GM18502 (cell line): ENCODE measurements around the gene KMT2C.
"Not testable (repeated sequence)": the region's sequence is repeated elsewhere in the genome, so short reads cannot be mapped to it uniquely, and the experiment has no call there.

Source experiments
- ATAC-seq: cut with Tn5 transposase; IDR thresholded peaks from one replicate; pipeline ENCODE4 v1.9.1; 2021; ENCODE audit warnings: mild to moderate bottlenecking; ENCODE audit not compliant: unreplicated experiment, poor library complexity

Gene KMT2C

GRCh38 chr7:152328234-152328633 lies 107.6 kb downstream of the KMT2C start:
- ATAC-seq = no peak

- no peak for ATAC-seq
Measured at GRCh38 chr7:152315845-152316244, 120.0 kb downstream of the KMT2C start.

DNA sequence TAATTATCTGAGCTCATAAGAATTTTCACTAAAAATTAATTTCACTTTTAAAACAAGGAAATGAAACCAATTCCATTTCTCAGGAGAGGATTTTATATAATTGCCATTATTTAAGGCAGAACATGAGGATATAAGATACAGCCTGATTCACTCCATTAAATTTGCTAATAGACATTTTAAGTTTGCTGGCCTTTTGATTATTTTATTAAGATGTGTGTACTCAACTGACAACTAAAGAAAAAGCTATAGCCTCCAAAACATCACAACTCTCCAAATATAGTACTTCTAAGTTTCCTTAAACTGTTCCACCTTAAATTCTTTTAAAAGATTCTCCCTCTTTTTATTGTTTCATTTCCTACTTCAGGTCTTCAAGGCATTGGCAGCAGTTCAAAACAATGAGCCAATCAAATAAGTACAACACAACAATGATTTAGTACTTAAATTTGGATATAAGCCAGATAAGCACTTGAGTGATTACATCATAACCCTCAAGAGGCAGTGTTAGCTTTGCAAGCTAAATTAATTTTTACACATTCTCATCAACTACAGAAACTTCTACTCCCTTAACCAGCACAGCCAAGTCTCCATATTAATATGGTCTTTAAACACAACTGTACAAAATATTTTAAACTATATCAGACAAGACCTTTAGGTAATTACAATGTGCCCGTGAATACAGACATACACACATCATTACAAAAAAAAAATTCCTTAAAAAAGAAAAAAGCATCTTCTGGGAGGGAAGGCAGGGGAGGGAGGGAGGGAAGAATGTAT lies 121.8 kb downstream of the KMT2C start:
- no peak for ATAC-seq

- no peak for ATAC-seq
Measured at GRCh38 chr7:152313217-152313616, 122.6 kb downstream of the KMT2C start.

GRCh38 chr7:152312316-152312715 lies 123.5 kb downstream of the KMT2C start:
- ATAC-seq = no peak

- no peak for ATAC-seq
Measured at GRCh38 chr7:152307902-152308301, 127.9 kb downstream of the KMT2C start.

- not testable (repeated sequence) for ATAC-seq
Measured at GRCh38 chr7:152299542-152300143, 136.2 kb downstream of the KMT2C start.

DNA sequence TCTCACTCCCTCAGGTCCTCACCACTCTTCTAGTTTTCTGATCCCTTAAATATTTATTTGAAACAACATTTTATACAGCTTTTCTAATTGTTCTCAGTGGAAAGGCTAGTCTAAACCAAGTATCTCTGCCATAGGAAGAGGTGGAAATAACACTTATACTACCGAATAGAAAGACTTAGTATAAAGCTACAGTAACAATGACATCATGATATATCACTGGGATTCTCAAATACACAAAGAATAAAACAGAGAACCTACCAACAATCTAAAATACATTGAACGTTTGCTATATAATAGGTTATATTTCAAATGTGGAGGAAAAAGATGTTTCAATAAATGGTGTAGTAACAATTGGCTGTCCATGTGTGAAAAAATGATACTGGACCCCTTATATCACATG lies 142.9 kb downstream of the KMT2C start:
- no peak for ATAC-seq

DNA sequence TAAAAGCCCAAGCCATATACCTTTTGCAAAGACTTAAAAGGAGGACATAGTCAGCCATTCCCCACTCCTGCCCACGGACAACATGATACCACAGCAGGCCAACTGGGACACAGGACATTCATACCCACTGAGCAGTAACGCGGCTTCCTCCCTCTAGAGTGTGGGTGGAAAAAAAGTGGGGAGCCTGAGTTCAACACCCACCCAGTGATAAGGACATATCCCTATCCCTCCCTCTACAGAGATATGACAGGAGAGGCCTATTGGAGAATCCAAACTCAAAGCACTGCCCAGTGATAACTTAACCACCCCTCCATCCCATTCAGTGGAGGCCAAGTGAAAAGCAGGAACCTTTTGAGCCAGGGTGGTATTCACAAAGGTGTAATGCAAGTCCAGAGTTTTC lies 148.8 kb downstream of the KMT2C start:
- ATAC-seq = not testable (repeated sequence)

DNA sequence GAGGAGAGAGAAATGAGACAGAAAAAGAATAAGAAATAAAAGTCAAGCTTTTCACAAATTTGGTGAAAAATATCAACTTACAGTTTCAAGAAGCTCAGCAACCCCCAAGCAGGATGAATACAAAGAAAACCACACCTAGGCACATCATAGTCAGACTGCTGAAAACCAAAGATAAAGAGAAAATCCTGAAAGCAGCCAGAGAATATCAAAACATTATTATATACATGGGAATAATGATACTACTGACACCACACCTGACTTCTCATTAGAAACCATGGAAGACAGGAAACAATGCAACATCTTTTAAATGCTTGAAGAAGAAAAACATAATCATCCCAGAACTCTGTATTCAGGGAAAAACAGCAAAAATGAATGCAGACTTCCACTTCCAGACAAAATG lies 149.6 kb downstream of the KMT2C start:
- not testable (repeated sequence) for ATAC-seq

- ATAC-seq = not testable (repeated sequence)
Measured at GRCh38 chr7:152284998-152285397, 150.8 kb downstream of the KMT2C start.

- ATAC-seq = not testable (repeated sequence)
Measured at GRCh38 chr7:152277687-152278086, 158.1 kb downstream of the KMT2C start.

GRCh38 chr7:152270427-152270826 lies 165.4 kb downstream of the KMT2C start:
- ATAC-seq = not testable (repeated sequence)

DNA sequence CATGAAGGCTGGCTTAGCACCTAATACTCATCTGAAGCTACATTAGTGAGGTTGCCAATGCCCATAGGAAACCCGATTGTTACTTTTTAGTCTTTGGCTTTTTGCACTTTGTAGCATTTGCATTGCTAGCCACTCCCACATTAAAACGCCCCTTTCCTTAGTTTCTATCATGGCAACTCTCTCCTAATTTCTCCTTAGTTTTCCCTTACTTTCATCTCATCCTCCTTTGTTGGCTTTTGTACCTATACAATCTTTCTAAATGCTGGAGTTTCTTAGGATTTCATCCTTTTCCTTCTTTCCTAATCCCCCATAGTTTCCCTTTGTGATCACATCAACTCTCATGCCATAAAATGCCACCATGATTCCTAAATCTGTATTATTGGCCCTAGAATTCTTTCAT lies 168.9 kb downstream of the KMT2C start:
- not testable (repeated sequence) for ATAC-seq

- not testable (repeated sequence) for ATAC-seq
Measured at GRCh38 chr7:152264915-152265314, 170.9 kb downstream of the KMT2C start.

DNA sequence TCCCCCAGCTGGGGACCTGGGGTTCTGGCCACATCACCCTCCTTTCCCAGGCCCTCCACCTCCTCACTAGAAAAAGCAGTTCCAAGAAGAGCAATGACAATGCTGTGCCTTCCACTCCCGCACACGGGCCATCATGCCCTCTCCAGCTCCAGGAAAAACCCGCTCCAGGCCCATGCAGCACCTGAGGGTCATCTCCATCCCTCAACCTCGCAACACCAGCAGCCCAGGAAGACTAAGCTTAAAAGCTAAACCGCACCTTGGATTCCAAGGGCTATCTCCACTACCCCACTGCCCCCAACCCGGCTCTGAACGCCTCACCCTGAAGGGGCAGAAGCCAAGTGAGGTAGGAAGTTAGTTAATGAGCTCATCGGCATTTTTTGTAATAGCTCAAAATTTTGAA lies 173.7 kb downstream of the KMT2C start:
- ATAC-seq = not testable (repeated sequence)

GRCh38 chr7:152259645-152260044 lies 176.2 kb downstream of the KMT2C start:
- not testable (repeated sequence) for ATAC-seq

DNA sequence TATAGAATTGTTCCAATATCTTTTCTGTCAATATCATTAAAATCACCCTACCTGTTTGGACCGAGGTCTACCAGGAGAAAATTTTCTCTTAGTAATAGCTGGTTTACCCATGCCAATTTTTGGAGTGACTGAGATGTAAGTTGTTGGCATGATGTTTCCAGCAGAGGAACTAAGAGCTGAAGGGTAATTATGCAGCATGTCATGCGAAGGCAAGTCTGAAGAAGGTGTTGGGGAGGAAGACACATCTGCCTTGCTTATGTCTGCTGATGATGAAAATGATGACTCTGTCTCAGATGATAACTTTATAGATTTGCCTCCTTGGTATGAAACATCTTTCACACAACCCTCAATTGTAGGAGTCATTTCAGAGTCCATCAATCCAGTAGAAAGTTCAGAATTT lies 188.0 kb downstream of the KMT2C start:
- not testable (repeated sequence) for ATAC-seq

GRCh38 chr7:152245417-152245816 lies 190.4 kb downstream of the KMT2C start:
- ATAC-seq = not testable (repeated sequence)

DNA sequence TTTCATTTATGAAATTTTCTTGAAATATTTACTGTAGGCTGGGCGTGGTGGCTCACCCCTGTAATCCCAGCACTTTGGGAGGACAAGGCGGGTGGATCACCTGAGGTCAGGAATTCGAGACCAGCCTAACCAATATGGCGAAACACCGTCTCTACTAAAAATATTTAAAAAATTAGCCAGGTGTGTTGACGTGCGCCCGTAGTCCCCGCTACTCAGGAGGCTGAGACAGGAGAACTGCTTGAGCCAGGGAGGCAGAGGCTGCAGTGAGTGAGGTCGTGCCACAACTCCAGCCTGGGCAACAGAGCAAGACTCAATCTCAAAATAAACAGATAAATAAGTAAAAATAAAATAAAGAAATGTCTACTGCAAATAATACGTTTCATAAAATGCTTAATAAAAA lies 192.3 kb downstream of the KMT2C start:
- not testable (repeated sequence) for ATAC-seq

GRCh38 chr7:152241301-152241700 lies 194.5 kb downstream of the KMT2C start:
- not testable (repeated sequence) for ATAC-seq

GRCh38 chr7:152236306-152236705 lies 199.5 kb downstream of the KMT2C start:
- not testable (repeated sequence) for ATAC-seq
